Fibroblast of lung (primary cell): Measurements from ENCODE around the gene APOD.

Experiments used
- EZH2 ChIP-seq: IDR thresholded peaks from 2 replicates; pipeline ENCODE4 v1.5.1; 2012; ENCODE audit warnings: low read length, control low read depth, mild to moderate bottlenecking; ENCODE audit errors: missing control alignments
- TF ChIP-seq, protein P1 (sequence below), 2 donors: IDR thresholded peaks in 1 of 2; conservative IDR thresholded peaks in 1 of 2; 1 replicate in 1 of 2; 2 replicates in 1 of 2; pipeline ENCODE4 v1.5.1; 2011 to 2012; ENCODE audit warnings: low read length in 2 of 2, control low read depth in 1 of 2, inconsistent platforms in 1 of 2, low read depth in 1 of 2, mild to moderate bottlenecking in 1 of 2

GRCh38 chr3:195539479-195539878 is 44.3 kb downstream of the APOD start:
- TF ChIP-seq, protein P1, sequence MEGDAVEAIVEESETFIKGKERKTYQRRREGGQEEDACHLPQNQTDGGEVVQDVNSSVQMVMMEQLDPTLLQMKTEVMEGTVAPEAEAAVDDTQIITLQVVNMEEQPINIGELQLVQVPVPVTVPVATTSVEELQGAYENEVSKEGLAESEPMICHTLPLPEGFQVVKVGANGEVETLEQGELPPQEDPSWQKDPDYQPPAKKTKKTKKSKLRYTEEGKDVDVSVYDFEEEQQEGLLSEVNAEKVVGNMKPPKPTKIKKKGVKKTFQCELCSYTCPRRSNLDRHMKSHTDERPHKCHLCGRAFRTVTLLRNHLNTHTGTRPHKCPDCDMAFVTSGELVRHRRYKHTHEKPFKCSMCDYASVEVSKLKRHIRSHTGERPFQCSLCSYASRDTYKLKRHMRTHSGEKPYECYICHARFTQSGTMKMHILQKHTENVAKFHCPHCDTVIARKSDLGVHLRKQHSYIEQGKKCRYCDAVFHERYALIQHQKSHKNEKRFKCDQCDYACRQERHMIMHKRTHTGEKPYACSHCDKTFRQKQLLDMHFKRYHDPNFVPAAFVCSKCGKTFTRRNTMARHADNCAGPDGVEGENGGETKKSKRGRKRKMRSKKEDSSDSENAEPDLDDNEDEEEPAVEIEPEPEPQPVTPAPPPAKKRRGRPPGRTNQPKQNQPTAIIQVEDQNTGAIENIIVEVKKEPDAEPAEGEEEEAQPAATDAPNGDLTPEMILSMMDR (conservative IDR thresholded peaks at IDR 0.05 in 1 of 2, IDR thresholded peaks at IDR 0.05 in 1 of 2; ENCODE audit: low read depth in 1 of 2, low read length in 2 of 2), result no peak
- no peak for TF ChIP-seq EZH2
